SH-SY5Y (cell line): ENCODE data around the gene DCLRE1A.

ENCODE experiments used
- GATA2 ChIP-seq: IDR thresholded peaks from 2 replicates; pipeline ENCODE4 v1.6.1; 2011; ENCODE audit warnings: mild to moderate bottlenecking, low read depth, low read length
- GATA3 ChIP-seq: IDR thresholded peaks from 2 replicates; pipeline ENCODE4 v1.6.1; 2011; ENCODE audit warnings: low read depth, mild to moderate bottlenecking, low read length, moderate library complexity

DCLRE1A gene

GRCh38 chr10:113846036-113846435 lies 7.8 kb downstream of the DCLRE1A start:
- no peak for TF ChIP-seq GATA2
- TF ChIP-seq GATA3, result no peak

GRCh38 chr10:113843972-113844485 lies 9.9 kb downstream of the DCLRE1A start:
- TF ChIP-seq GATA3 (no peak), GATA2 (no peak)

GRCh38 chr10:113842171-113842570 lies 11.7 kb downstream of the DCLRE1A start:
- no peak for TF ChIP-seq GATA2
- TF ChIP-seq GATA3, result no peak

GRCh38 chr10:113825791-113826190 lies 28.1 kb downstream of the DCLRE1A start:
- TF ChIP-seq GATA2 (no peak), GATA3 (no peak)

- TF ChIP-seq GATA2 (no peak), GATA3 (no peak)
These were observed 30.5 kb downstream of the DCLRE1A start for GRCh38 chr10:113823389-113823788.

GRCh38 chr10:113822174-113822573 lies 31.7 kb downstream of the DCLRE1A start:
- TF ChIP-seq GATA2 (no peak), GATA3 (no peak)

- TF ChIP-seq GATA3, result no peak
- TF ChIP-seq GATA2, result no peak
These were observed 33.4 kb downstream of the DCLRE1A start for GRCh38 chr10:113820507-113820906.

GRCh38 chr10:113819989-113820388 lies 33.9 kb downstream of the DCLRE1A start:
- TF ChIP-seq GATA2 (no peak), GATA3 (no peak)

- no peak for TF ChIP-seq GATA2
- no peak for TF ChIP-seq GATA3
These were observed 45.7 kb downstream of the DCLRE1A start for GRCh38 chr10:113808168-113808567.

GRCh38 chr10:113806503-113806902 lies 47.4 kb downstream of the DCLRE1A start:
- TF ChIP-seq GATA3, result no peak
- no peak for TF ChIP-seq GATA2

GRCh38 chr10:113802997-113803396 lies 50.9 kb downstream of the DCLRE1A start:
- TF ChIP-seq GATA3, result no peak
- no peak for TF ChIP-seq GATA2

GRCh38 chr10:113801569-113801968 lies 52.3 kb downstream of the DCLRE1A start:
- no peak for TF ChIP-seq GATA3
- TF ChIP-seq GATA2, result no peak

GRCh38 chr10:113791691-113792090 lies 62.2 kb downstream of the DCLRE1A start:
- no peak for TF ChIP-seq GATA2
- no peak for TF ChIP-seq GATA3

- TF ChIP-seq GATA3, result no peak
- no peak for TF ChIP-seq GATA2
These were observed 65.2 kb downstream of the DCLRE1A start for GRCh38 chr10:113788604-113789083.
